Breast epithelium (tissue), 3 donors: ENCODE measurements around the gene PRRT1.
A peak's percentile ranks its signal among the peaks of the same experiment; 100 is the strongest.

Source experiments
- CTCF ChIP-seq, 3 donors: fragments of 450-650 bp; IDR thresholded peaks; one replicate each; pipeline ENCODE4 v1.5.1; 2016 to 2017; ENCODE audit warnings: antibody characterized with exemption in 3 of 3, mild to moderate bottlenecking in 3 of 3, moderate library complexity in 3 of 3
- POLR2A ChIP-seq: fragments of 450-650 bp; IDR thresholded peaks from one replicate; pipeline ENCODE4 v1.6.1; 2016; ENCODE audit warnings: antibody characterized with exemption, mild to moderate bottlenecking, moderate library complexity
- POLR2AphosphoS5 ChIP-seq, 3 donors: sonication (generic); formaldehyde crosslinking; IDR thresholded peaks; one replicate each; pipeline ENCODE4 v1.6.1; 2017; ENCODE audit warnings: antibody characterized with exemption in 3 of 3

GRCh38 chr6:32118782-32119628 is 32.7 kb downstream of the PRRT1 start:
- TF ChIP-seq CTCF (IDR thresholded peaks at IDR 0.05) (peak; percentile 67 to 84 (median 83)), POLR2A (no peak), POLR2AphosphoS5 (IDR thresholded peaks at IDR 0.05) (peak; percentile 23 to 73 (median 49))
